Osteocyte (in vitro differentiated cells): ENCODE measurements around the gene RAB36. TPM values are rescaled to one million over a fixed set of nuclear protein-coding genes. Genes with fewer than 3 reads are reported as not detected.
"Not testable (repeated sequence)": the region's sequence is repeated elsewhere in the genome, so short reads cannot be mapped to it uniquely, and the experiment has no call there.

ENCODE experiments used
- DNase-seq: peaks from one replicate; pipeline ENCODE4 v3.0.0; 2021; ENCODE audit warnings: mixed read lengths; ENCODE audit not compliant: unreplicated experiment; ENCODE audit errors: extremely low spot score
- H3K27ac Mint-ChIP-seq: one replicate; pipeline ENCODE4 v1.8.0; 2021; ENCODE audit warnings: mild to moderate bottlenecking, mixed read lengths; ENCODE audit not compliant: unreplicated experiment
- H3K27me3 Mint-ChIP-seq: one replicate; pipeline ENCODE4 v1.8.0; 2021; ENCODE audit warnings: mixed read lengths; ENCODE audit not compliant: unreplicated experiment
- H3K36me3 Mint-ChIP-seq: one replicate; pipeline ENCODE4 v1.8.0; 2021; ENCODE audit warnings: mixed read lengths; ENCODE audit not compliant: unreplicated experiment
- H3K4me1 Mint-ChIP-seq: one replicate; pipeline ENCODE4 v1.8.0; 2021; ENCODE audit warnings: mixed read lengths; ENCODE audit not compliant: unreplicated experiment
- H3K4me3 Mint-ChIP-seq: one replicate; pipeline ENCODE4 v1.8.0; 2021; ENCODE audit warnings: mild to moderate bottlenecking, moderate library complexity, mixed read lengths; ENCODE audit not compliant: unreplicated experiment
- H3K9me3 Mint-ChIP-seq: one replicate; pipeline ENCODE4 v1.8.0; 2021; ENCODE audit warnings: mixed read lengths; ENCODE audit not compliant: unreplicated experiment
- total RNA-seq: library from RNA; stranded (reverse); gene quantifications from 2 replicates; pipeline ENCODE4 v1.2.1, GENCODE V29; 2021
- TF ChIP-seq, protein P1 (sequence below): fragments of 200-600 bp; sonication (generic); IDR thresholded peaks from 2 replicates; pipeline ENCODE4 v1.5.0; 2021; ENCODE audit warnings: antibody characterized with exemption, mild to moderate bottlenecking, moderate library complexity

The RAB36 gene
- total RNA-seq, 1 donor from 2014 or later: 4.8 TPM

DNA sequence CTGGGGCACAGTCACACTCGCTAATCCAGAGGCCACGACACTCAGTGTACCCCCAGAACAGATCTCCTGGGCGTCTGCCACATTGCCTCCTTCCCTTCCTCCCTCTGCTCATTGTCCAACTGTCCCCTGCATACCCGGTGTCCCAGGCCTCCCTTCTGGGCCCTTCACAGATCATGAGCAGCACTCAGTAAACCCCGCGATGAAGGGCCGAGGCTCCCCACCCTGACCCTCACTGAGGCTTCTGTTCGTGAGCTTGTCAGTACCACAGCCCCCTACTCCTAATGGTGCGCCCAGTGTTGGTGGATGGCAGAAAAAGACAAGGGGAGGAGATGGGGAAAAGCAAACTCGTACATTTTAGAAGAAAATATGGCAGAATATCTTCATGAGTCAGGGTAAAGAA lies 16.1 kb upstream of the RAB36 start:
- Mint-ChIP-seq H3K4me1 (peaks cover 2% of the 10 kb centered on the region), H3K27me3 (peaks cover 20% of the 10 kb centered on the region), H3K27ac (no peak overlapping the region), H3K4me3 (no peak overlapping the region), H3K36me3 (no peaks in the 10 kb centered on the region), H3K9me3 (no peaks in the 10 kb centered on the region)
- TF ChIP-seq, protein P1, sequence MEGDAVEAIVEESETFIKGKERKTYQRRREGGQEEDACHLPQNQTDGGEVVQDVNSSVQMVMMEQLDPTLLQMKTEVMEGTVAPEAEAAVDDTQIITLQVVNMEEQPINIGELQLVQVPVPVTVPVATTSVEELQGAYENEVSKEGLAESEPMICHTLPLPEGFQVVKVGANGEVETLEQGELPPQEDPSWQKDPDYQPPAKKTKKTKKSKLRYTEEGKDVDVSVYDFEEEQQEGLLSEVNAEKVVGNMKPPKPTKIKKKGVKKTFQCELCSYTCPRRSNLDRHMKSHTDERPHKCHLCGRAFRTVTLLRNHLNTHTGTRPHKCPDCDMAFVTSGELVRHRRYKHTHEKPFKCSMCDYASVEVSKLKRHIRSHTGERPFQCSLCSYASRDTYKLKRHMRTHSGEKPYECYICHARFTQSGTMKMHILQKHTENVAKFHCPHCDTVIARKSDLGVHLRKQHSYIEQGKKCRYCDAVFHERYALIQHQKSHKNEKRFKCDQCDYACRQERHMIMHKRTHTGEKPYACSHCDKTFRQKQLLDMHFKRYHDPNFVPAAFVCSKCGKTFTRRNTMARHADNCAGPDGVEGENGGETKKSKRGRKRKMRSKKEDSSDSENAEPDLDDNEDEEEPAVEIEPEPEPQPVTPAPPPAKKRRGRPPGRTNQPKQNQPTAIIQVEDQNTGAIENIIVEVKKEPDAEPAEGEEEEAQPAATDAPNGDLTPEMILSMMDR: no peak
- no peak for DNase-seq

DNA sequence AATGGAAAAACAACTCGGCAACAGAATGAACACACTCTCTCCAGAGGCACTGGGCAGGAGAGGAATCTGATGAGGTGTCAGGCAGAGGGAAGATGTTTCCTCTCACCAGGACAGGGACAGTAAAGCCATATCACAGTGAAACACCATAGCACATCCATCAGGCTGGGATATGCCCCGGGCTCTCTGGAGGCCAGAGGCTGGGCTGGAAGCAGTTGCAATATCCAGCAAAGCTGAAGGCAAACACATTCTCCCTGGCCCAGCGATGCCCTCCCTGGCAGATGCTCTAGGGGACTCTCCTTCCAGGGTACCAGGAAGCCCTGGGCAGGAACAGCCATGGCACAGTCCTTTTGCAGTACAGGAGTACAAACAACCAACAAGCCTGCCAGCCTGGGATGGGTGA lies 14.6 kb upstream of the RAB36 start:
- no peak for DNase-seq
- Mint-ChIP-seq H3K27me3 (peaks cover 23% of the 10 kb centered on the region), H3K4me3 (no peak overlapping the region), H3K27ac (no peak overlapping the region), H3K4me1 (peaks cover 2% of the 10 kb centered on the region), H3K36me3 (no peaks in the 10 kb centered on the region), H3K9me3 (no peaks in the 10 kb centered on the region)
- TF ChIP-seq, protein P1: no peak

DNA sequence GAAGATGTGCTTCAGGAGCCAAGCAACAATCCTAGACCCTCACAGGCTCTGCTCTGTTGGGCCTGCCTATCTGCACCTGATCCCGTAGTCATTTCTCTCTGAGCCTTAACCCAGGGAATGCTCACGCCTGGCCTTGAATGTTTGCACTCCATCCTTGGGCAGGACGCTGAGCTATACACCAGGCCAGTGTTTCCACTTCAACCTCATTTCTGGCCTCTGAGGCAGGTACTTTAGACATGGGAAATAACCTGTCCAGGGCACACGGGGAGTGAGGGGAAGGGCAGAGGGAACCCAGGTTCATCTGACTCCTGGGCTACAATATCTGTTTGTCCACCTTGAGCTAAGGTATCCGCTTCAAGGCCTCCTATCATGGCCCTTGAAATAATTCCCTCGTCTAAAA lies 13.3 kb upstream of the RAB36 start:
- peaks cover 23% of the 10 kb centered on the region for H3K27me3 Mint-ChIP-seq
- no peaks in the 10 kb centered on the region for H3K36me3 Mint-ChIP-seq

DNA sequence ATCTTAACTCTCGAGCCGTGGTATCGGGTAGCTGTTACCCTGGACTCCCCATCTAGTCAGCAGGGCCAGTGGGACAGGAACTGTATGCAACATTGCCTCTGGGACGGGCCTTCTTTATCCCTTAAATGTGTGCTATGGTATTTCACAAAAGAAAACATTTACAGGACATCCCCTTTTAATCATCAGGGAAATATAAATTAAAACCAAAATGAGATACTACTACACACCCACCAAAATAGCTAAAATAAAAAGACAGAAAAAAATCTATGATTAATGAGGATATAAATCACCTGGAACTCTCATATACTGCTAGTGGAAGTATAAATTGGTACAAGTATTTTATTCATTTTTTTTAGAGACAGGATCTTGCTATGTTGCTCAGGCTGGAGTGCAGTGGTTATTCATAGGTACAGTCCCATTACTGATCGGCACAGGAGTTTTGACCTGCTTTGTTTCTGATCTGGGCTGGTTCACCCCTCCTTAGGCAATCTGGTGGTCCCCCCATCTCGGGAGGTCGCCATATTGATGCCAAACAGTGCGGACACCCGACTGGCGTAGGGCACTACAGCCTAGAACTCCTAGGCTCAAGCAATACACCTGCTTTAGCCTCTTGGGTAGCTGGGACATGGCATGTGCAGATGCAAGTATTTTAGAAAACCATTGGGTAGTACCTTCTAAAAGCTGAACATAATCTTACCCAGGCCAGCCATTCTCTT lies 12.7 kb upstream of the RAB36 start:
- Mint-ChIP-seq H3K4me3 (no peak overlapping the region), H3K36me3 (no peaks in the 10 kb centered on the region), H3K27me3 (peaks cover 23% of the 10 kb centered on the region), H3K9me3 (no peaks in the 10 kb centered on the region), H3K4me1 (peaks cover 2% of the 10 kb centered on the region), H3K27ac (no peak overlapping the region)
- TF ChIP-seq, protein P1: no peak
- DNase-seq: no peak

More for the DNA sequence above, 13.3 kb upstream of the RAB36 start:
- no peak overlapping the region for H3K27ac Mint-ChIP-seq
- TF ChIP-seq, protein P1: no peak
- no peaks in the 10 kb centered on the region for H3K9me3 Mint-ChIP-seq
- no peak for DNase-seq
- H3K4me1 Mint-ChIP-seq: peaks cover 2% of the 10 kb centered on the region
- no peak overlapping the region for H3K4me3 Mint-ChIP-seq

DNA sequence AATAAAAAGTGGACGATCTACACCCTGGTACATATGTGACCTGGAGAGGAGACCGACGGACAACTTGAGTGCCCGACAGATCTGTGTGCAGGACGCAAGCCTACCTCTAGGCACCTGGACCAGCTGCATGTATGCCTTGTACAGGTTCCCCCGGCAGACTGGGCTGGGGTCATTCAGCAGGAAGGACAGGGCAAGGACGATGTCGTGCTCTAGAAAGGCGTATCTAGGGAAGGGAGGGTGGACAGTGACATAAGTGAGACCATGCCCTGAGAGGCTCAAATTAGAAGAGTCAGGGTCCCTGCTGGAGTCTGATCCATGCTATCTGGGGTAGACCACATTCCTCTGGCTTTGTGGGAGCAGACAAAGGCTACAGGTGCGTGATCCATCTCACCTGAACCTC lies 11.4 kb upstream of the RAB36 start:
- Mint-ChIP-seq H3K36me3 (no peaks in the 10 kb centered on the region), H3K4me1 (peaks cover 13% of the 10 kb centered on the region), H3K9me3 (no peaks in the 10 kb centered on the region), H3K27ac (no peak overlapping the region), H3K27me3 (peaks cover 21% of the 10 kb centered on the region), H3K4me3 (no peak overlapping the region)
- DNase-seq: no peak
- TF ChIP-seq, protein P1: no peak

DNA sequence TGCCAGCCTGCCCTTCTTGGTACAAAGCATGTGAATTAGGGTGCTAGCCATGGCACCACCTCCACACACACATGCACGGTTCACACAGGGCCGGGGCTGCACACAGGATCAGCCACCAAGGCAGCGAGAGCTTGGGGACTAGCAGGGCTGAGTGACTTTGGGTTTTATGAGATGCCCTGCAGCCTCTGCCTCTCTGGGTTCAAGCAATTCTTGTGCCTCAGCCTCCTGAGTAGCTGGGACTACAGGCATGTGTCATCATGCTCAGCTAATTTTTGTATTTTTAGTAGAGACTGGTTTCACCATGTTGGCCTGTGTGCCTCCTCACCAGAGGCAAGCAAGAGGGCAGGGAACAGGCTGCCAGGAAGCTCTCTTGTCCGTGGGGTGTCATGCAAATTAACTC lies 8.3 kb upstream of the RAB36 start:
- not testable (repeated sequence) for DNase-seq, H3K4me3 Mint-ChIP-seq, H3K9me3 Mint-ChIP-seq, H3K36me3 Mint-ChIP-seq, H3K27ac Mint-ChIP-seq
- peaks cover 16% of the 10 kb centered on the region for H3K4me1 Mint-ChIP-seq
- H3K27me3 Mint-ChIP-seq: peaks cover 13% of the 10 kb centered on the region
